GM18909 (cell line): Measurements from ENCODE around the gene FAM171A1.
"Not testable (repeated sequence)": the region's sequence is repeated elsewhere in the genome, so short reads cannot be mapped to it uniquely, and the experiment has no call there.

Experiments used
- ATAC-seq: cut with Tn5 transposase; IDR thresholded peaks from one replicate; pipeline ENCODE4 v1.9.1; 2021; ENCODE audit warnings: mild to moderate bottlenecking; ENCODE audit not compliant: unreplicated experiment, poor library complexity

FAM171A1 gene

GRCh38 chr10:15370856-15371701, at the start of gene FAM171A1:
TSS of gene FAM171A1 (minus strand) at chr10:15371289. CDS start at chr10:15371052, 237 bp downstream.
- peak; percentile 62 for ATAC-seq

GRCh38 chr10:15420858-15421257, 49.8 kb upstream of the FAM171A1 start:
- ATAC-seq = no peak

DNA sequence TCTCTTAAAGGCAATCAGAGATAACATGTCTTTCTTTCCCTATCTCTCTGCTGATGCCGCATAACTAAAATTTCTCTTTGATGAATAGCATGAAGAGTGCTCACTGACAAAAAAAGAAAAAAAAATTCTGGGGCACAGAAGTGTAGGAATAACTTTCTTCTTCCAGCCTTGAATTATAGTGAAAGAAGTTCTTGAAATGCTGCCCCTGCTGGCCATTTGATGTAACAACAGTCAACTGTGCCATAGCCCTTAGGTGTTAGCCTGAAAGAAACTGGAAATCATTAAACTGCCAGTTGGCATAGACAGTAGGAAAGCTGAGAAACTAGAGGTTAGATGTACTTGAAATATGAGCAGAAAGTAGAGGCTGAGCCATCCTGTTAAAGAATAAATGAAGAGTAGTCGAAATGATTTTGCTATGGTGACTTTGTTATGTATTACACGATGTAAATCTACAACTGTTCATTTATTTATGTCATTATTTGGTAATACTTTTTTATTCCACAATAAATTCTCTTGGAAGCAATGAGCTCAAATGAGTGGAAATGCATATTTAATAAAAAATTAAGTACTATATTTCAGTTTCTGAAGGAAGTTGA, 48.3 kb upstream of the FAM171A1 start:
- no peak for ATAC-seq

DNA sequence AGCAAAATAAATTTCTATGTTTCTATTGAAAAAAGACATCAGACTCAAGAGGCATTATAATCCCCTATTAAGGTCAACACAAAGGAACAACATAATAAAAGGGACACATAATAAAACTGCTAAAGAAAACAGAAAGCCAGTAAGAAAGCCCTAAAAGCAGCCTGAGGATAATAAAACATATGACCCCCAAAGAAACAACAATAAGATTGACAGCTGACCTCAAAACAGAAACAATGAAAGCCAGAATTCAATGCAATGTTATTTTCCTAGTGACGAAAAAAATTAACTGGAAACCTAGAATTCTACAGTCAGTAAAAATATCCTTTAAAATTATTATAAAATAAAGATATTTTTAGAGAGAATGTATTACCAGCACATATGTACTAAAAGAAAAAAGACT, 44.9 kb upstream of the FAM171A1 start:
- ATAC-seq = no peak

DNA sequence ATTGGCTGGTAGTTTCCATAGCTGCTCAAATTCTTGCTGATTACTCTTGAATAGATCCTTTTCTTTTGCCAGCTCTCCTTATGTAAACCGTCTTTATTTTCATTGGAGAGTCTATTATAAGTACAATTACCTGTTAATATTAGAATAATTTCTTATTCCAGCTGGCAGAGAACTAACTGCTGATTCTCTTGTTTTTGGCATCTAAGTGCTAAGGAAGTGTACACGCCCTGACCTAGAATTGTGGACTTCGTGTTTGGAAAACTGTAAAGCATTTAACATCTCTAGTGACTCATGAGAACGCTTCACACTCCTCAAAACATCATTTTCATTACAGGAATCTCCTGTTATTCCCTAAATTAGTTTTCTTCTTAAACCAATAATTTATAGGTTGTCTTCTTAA, 39.9 kb upstream of the FAM171A1 start:
- no peak for ATAC-seq

- ATAC-seq = not testable (repeated sequence)
These were observed 38.3 kb upstream of the FAM171A1 start for GRCh38 chr10:15409350-15409749.

- ATAC-seq = no peak
These were observed 37.5 kb upstream of the FAM171A1 start for GRCh38 chr10:15408557-15408956.

GRCh38 chr10:15405319-15405718, 34.2 kb upstream of the FAM171A1 start:
- no peak for ATAC-seq

GRCh38 chr10:15401382-15401781, 30.3 kb upstream of the FAM171A1 start:
- ATAC-seq = no peak

DNA sequence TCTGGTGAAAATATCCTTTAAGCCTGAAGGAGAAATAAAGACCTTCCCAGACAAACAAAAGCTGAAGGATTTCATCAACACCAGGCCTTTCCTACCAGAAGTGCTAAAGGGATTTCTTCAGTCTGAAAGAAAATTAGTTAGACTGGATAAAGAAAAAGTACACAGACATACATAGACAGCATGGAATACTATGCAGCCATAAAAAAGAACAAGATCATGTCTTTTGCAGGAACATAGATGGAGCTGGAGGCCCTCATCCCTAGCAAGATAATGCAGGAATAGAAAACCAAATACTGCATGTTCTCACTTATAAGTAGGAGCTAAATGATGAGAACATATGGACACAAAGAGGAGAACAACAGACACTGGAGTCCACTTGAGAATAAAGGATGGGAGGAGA, 29.4 kb upstream of the FAM171A1 start:
- ATAC-seq = not testable (repeated sequence)

DNA sequence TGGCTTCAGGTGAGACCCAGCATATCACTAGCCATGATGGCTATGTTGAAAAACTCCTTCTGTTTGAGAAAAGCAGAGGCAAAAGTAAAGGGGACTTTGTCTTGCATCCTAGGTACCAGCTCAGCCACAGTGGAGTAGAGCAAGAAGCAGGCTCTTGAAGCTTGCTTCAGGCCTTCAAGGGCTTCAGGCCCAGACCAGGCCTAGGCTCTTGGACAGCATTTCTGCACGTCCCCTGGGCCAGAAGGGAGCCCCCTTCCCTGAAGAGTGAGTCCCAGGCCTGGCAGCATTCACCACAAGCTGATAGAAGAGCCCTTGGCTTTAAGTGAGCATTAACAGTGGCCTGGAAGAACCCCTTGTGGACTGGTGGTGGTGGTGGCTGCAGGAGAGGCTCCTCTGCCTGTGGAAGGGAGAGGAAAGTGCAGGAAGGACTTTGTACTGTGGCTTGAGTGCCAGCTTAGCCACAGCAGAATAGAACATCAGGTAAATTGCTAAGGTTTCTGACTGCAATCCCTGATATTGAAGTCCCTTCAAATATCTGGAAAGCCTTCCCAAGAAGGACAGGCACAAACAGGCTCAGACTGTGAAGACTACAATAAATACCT, 28.1 kb upstream of the FAM171A1 start:
- ATAC-seq = no peak

GRCh38 chr10:15395935-15396334, 24.8 kb upstream of the FAM171A1 start:
- ATAC-seq = no peak

GRCh38 chr10:15393139-15393825, 22.2 kb upstream of the FAM171A1 start:
- no peak for ATAC-seq

GRCh38 chr10:15391491-15391890, 20.4 kb upstream of the FAM171A1 start:
- no peak for ATAC-seq

GRCh38 chr10:15388172-15388571, 17.1 kb upstream of the FAM171A1 start:
- ATAC-seq = not testable (repeated sequence)

GRCh38 chr10:15387021-15387420, 15.9 kb upstream of the FAM171A1 start:
- no peak for ATAC-seq

DNA sequence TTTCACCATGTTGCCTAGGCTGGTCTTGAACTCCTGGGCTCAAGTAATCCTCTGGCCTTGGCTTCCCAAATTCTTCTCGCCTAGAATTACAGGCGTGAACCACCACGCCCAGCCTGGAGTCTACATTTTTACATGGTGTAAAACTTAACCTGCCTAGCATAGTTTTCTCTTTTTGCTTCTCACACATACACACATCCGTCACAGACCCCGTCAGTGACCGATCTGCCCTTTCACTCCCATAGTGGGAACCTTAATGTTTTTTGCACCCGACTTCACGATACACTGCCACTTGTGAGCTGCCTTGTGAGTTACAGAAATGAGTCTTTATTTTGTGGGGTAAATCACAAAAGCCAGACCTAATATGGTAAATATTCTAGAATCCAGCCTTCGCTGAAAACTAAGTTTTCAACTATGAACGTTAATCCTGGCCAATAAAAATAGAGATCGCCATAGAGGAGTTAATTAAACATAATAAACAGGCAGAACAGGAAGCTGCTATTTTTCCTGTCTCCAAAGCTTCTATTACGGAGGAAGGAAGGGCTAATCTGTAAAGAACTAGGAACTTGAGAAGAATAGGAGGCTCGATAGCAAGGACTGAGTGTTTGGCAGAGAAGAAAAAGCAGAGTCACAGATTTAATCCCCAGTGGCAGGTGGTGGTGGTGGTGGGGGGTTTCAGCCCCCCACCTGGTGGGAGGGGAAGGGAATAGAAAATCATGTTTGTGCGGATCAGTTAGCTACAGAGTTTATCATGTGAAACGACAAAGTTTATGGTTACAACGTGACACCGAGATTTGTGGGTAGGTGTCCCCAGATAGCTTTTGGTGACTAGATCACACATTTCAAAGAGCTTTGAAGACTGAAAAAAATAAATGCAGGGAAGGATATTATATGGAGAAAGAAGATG, 14.7 kb upstream of the FAM171A1 start:
- no peak for ATAC-seq

GRCh38 chr10:15381420-15381819, 10.3 kb upstream of the FAM171A1 start:
- ATAC-seq = no peak

GRCh38 chr10:15379078-15379477, 8.0 kb upstream of the FAM171A1 start:
- no peak for ATAC-seq

DNA sequence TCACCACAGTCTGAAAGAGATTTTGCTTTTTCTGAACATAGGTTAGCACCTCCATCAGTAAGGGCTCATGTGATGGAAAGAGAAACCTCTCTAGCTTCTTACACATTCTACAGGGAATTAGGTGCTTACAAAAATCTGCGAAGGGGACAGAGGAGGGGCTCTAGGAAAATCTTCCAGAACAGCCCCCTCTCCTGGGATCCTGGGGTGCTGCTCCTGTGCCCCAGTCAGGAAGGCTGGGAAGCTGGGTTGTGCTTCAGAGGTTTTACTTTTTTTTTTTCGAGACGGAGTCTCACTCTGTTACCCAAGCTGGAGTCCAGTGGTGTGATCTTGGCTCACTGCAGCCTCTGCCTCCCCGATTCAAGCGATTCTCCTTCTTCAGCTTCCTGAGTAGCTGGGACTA, 7.5 kb upstream of the FAM171A1 start:
- ATAC-seq = no peak
